K562 (cell line): ENCODE data around the gene VWA1. TPM values are rescaled to one million over a fixed set of nuclear protein-coding genes. Genes with fewer than 3 reads are reported as not detected.
A peak's percentile ranks its signal among the peaks of the same experiment; 100 is the strongest.

ENCODE experiments used
- ATAC-seq: fragments of 200-7000 bp; cut with Tn5 transposase; 3 replicates; pipeline ENCODE4 v1.9.1; 2020; ENCODE audit warnings: moderate library complexity
- BruUV-seq: library from RNA; stranded (reverse); fragments of 400-500 nt; replicated peaks from 2 replicates; lab custom pipeline; 2021; lab: Mats Ljungman, UMichigan
- CTCF ChIA-PET: fragments of 300-600 bp; formaldehyde crosslinking; extraction: SDS; loops from one replicate; lab custom pipeline; 2021; ENCODE audit warnings: low intra/inter-chr PET ratio; lab: Yijun Ruan, JAX
- POLR2A ChIA-PET: fragments of 300-600, 350-650 bp; sonication (Branson Sonifier 250); formaldehyde crosslinking; extraction: SDS; loops from one replicate; lab custom pipeline; 2021; ENCODE audit warnings: antibody characterized with exemption, inconsistent platforms; lab: Yijun Ruan, JAX
- DNase-seq, 4 experiments: peaks; one replicate each; pipeline versions ENCODE4 v3.0.0 to v3.0.0-alpha.2; 2011 to 2018; ENCODE audit warnings: low spot score in 3 of 4, mixed read lengths in 3 of 4; ENCODE audit errors: extremely low read depth in 1 of 4
- FAIRE-seq: peaks from 2 replicates; lab custom pipeline; 2011; peaks lifted over from hg19 to GRCh38; lab: Jason Lieb, UNC
- H2AFZ ChIP-seq: 2 replicates; pipeline ENCODE4 v1.6.0; 2011; ENCODE audit warnings: low read depth, low read length, control low read depth, inconsistent platforms
- H3K27ac ChIP-seq: fragments of 200-600 bp; 3 replicates; pipeline ENCODE4 v1.8.0; 2011; ENCODE audit warnings: low read depth, mild to moderate bottlenecking, control low read depth, inconsistent platforms, low read length, moderate library complexity, mixed read lengths; ENCODE audit errors: extremely low read depth
- H3K27me3 ChIP-seq, 2 experiments: fragments of 300-600 bp in 1 of 2; 2 replicates in 1 of 2; 3 replicates in 1 of 2; pipeline versions ENCODE4 v1.6.0 to v1.8.0; 2011; ENCODE audit warnings: inconsistent platforms in 2 of 2, low read length in 2 of 2, mild to moderate bottlenecking in 1 of 2, mixed read lengths in 1 of 2, moderate library complexity in 1 of 2; ENCODE audit not compliant: control insufficient read depth in 2 of 2, insufficient read depth in 2 of 2
- H3K36me3 ChIP-seq: fragments of 300-600 bp; 3 replicates; pipeline ENCODE4 v1.8.0; 2011; ENCODE audit warnings: mild to moderate bottlenecking, low read length, inconsistent platforms; ENCODE audit not compliant: control insufficient read depth, insufficient read depth
- H3K4me1 ChIP-seq, 2 experiments: fragments of 200-600 bp in 1 of 2; replicated peaks in 1 of 2; 2 replicates in 1 of 2; 3 replicates in 1 of 2; pipeline versions ENCODE4 v1.5.1 to v1.8.0; 2011; ENCODE audit warnings: inconsistent platforms in 2 of 2, low read length in 2 of 2, mild to moderate bottlenecking in 1 of 2, mixed read lengths in 1 of 2, moderate library complexity in 1 of 2; ENCODE audit not compliant: control insufficient read depth in 2 of 2, insufficient read depth in 2 of 2
- H3K4me2 ChIP-seq: 2 replicates; pipeline ENCODE4 v1.6.1; 2011; ENCODE audit warnings: low read length, control low read depth, inconsistent platforms, mixed read lengths; ENCODE audit not compliant: insufficient read depth
- H3K4me3 ChIP-seq: fragments of 200-600 bp; sonication (generic), shearing (Covaris generic); 2 replicates; pipeline ENCODE4 v1.5.1; 2016; ENCODE audit warnings: control low read depth, inconsistent platforms
- H3K79me2 ChIP-seq: fragments of 200-600 bp; 3 replicates; pipeline ENCODE4 v1.8.0; 2011; ENCODE audit warnings: low read length, inconsistent platforms; ENCODE audit not compliant: control insufficient read depth, insufficient read depth
- H3K9ac ChIP-seq, 2 experiments: 2 replicates each; pipeline versions ENCODE4 v1.6.0 to v1.6.1; 2011; ENCODE audit warnings: low read depth in 2 of 2, low read length in 2 of 2, control low read depth in 1 of 2, inconsistent platforms in 1 of 2, mild to moderate bottlenecking in 1 of 2, mixed read lengths in 1 of 2; ENCODE audit not compliant: insufficient read depth in 1 of 2
- H3K9me1 ChIP-seq: one replicate; pipeline ENCODE4 v1.6.0; 2011; ENCODE audit warnings: inconsistent platforms, mild to moderate bottlenecking, low read length, moderate library complexity; ENCODE audit not compliant: control insufficient read depth, insufficient read depth
- H3K9me3 ChIP-seq: replicated peaks from 2 replicates; pipeline ENCODE4 v1.5.1; 2011; ENCODE audit warnings: low read depth, low read length, inconsistent platforms; ENCODE audit not compliant: control insufficient read depth, insufficient read depth
- H4K20me1 ChIP-seq: replicated peaks from 2 replicates; pipeline ENCODE4 v1.6.1; 2011; ENCODE audit warnings: low read length, inconsistent platforms, mixed read lengths; ENCODE audit not compliant: control insufficient read depth, insufficient read depth
- AFF4 ChIP-seq: sonication (generic); formaldehyde crosslinking; IDR thresholded peaks from 2 replicates; pipeline ENCODE4 v1.8.0; 2023; ENCODE audit warnings: mild to moderate bottlenecking, missing genetic modification reagents
- CBX3 ChIP-seq, 2 experiments: IDR thresholded peaks; 1 replicate in 1 of 2; 2 replicates in 1 of 2; pipeline ENCODE4 v1.6.1; 2012; ENCODE audit warnings: inconsistent platforms in 2 of 2, low read length in 2 of 2, borderline replicate concordance in 1 of 2, control low read depth in 1 of 2
- CHD2 ChIP-seq: IDR thresholded peaks from 2 replicates; pipeline ENCODE4 v1.6.1; 2011; ENCODE audit warnings: low read depth, low read length
- CTBP1 ChIP-seq: fragments of 450-650 bp; IDR thresholded peaks from 2 replicates; pipeline ENCODE4 v1.6.1; 2016; ENCODE audit warnings: borderline replicate concordance
- CTCFL ChIP-seq: IDR thresholded peaks from 2 replicates; pipeline ENCODE4 v1.6.1; 2011; ENCODE audit warnings: borderline replicate concordance, low read depth, mild to moderate bottlenecking, moderate library complexity, low read length; ENCODE audit not compliant: insufficient read depth, poor library complexity, severe bottlenecking
- HDAC1 ChIP-seq, 2 experiments: fragments of 450-650 bp; IDR thresholded peaks; 2 replicates each; pipeline ENCODE4 v1.6.1; 2016 to 2017; ENCODE audit warnings: inconsistent platforms in 1 of 2, mild to moderate bottlenecking in 1 of 2, moderate library complexity in 1 of 2
- HMG20A ChIP-seq: fragments of 450-650 bp; formaldehyde crosslinking; conservative IDR thresholded peaks from 2 replicates; pipeline ENCODE4 v1.4.0; 2020; ENCODE audit warnings: mild to moderate bottlenecking, mixed read lengths
- MAFG ChIP-seq: fragments of 450-650 bp; conservative IDR thresholded peaks from 2 replicates; pipeline ENCODE4 v1.6.1; 2016; ENCODE audit warnings: missing genetic modification characterization, missing compliant biosample characterization
- MEF2A ChIP-seq: IDR thresholded peaks from 2 replicates; pipeline ENCODE4 v1.6.1; 2011; ENCODE audit warnings: low read depth, mild to moderate bottlenecking, low read length, moderate library complexity; ENCODE audit not compliant: control insufficient read depth
- NEUROD1 ChIP-seq: fragments of 150-350 bp; IDR thresholded peaks from 2 replicates; pipeline ENCODE4 v1.6.1; 2014; ENCODE audit warnings: borderline replicate concordance, low read length, low read depth; ENCODE audit not compliant: partially characterized antibody
- PHF21A ChIP-seq: fragments of 450-650 bp; IDR thresholded peaks from 2 replicates; pipeline ENCODE4 v1.6.1; 2017; ENCODE audit warnings: low read depth, borderline replicate concordance
- SREBF2 ChIP-seq: sonication (generic); formaldehyde crosslinking; IDR thresholded peaks from 2 replicates; pipeline ENCODE4 v1.4.0; 2020; ENCODE audit warnings: mild to moderate bottlenecking, missing genetic modification reagents
- U2AF1 ChIP-seq: fragments of 200-400 bp; formaldehyde crosslinking; optimal IDR thresholded peaks from 2 replicates; pipeline ENCODE3; 2017; ENCODE audit warnings: mild to moderate bottlenecking, low read depth, low read length, moderate library complexity
- ZBTB7A ChIP-seq: IDR thresholded peaks from 2 replicates; pipeline ENCODE4 v1.6.1; 2011; ENCODE audit warnings: low read depth, mild to moderate bottlenecking, low read length, moderate library complexity, borderline replicate concordance; ENCODE audit not compliant: control insufficient read depth
- ZNF354B ChIP-seq: fragments of 250-450 bp; sonication (Bioruptor Pico); IDR thresholded peaks from 2 replicates; pipeline ENCODE4 v1.4.0; 2020
- ZNF696 ChIP-seq: fragments of 250-450 bp; sonication (Bioruptor Pico); conservative IDR thresholded peaks from 2 replicates; pipeline ENCODE4 v1.4.0; 2020; ENCODE audit warnings: mild to moderate bottlenecking, moderate library complexity
- WGBS: fragments of 100-300 bp; shearing (Covaris generic); methylation state at CpG from one replicate; pipeline ENCODE4 v1.1.6; 2016; ENCODE audit warnings: low coverage, mixed read lengths; ENCODE audit not compliant: insufficient coverage; ENCODE audit errors: missing lambda C conversion rate; 5-methylcytosine and 5-hydroxymethylcytosine counted together
- in situ Hi-C: fragments of 300-500 bp; cut with MboI; formaldehyde crosslinking; loops from 4 replicates; pipeline ENCODE4 v1.15.0; 2018; ENCODE audit warnings: inconsistent platforms, mixed read lengths
- intact Hi-C: fragments of 100-400 bp; cut with micrococcal nuclease; formaldehyde crosslinking; loops from 2 replicates; pipeline ENCODE4 v1.14.2; 2022
- polyA plus RNA-seq, 8 experiments: library from polyadenylated mRNA; depleted of rRNA in 4 of 8; stranded (reverse) in 5 of 8; unstranded in 3 of 8; fragments of >200 nt; fragmentation: Nextera tagmentation in 2 of 8; fragmentation: Illumina TruSeq in 1 of 8; extraction: Ambion mirVana in 2 of 8; extraction: Trizol in 1 of 8; gene quantifications; 2 replicates each; pipeline versions ENCODE4 v1.2.1 to v1.2.3, GENCODE V29; 2011 to 2014; ENCODE audit warnings: inconsistent platforms in 1 of 8, missing spikeins in 1 of 8
- total RNA-seq, 7 experiments: library from RNA; depleted of rRNA in 6 of 7; stranded (reverse); fragments of >200 nt in 6 of 7; fragmentation: Illumina TruSeq in 2 of 7; extraction: Trizol in 2 of 7; gene quantifications; 2 replicates each; pipeline versions ENCODE4 v1.2.1 to v1.2.3, GENCODE V29; 2011 to 2021; ENCODE audit warnings: low replicate concordance in 1 of 7

Gene VWA1
- total and polyA plus RNA-seq, 9 of the 15 experiments (the other 6 are each of a cell fraction or from before 2014, with no cell fraction given): 0.01 to 6.4 (median 0.85) TPM

- no peak; the same call in 2 of the 3 replicates for ATAC-seq
- Histone ChIP-seq H3K4me2 (peak overlapping the region; percentile 45; the same call in 1 of the 2 replicates), H3K27ac (no peak overlapping the region), H3K9me1 (no peaks in the 10 kb centered on the region), H3K4me1 (peaks cover 17 to 61% of the 10 kb centered on the region in 2 experiments), H3K27me3 (no peaks in the 10 kb centered on the region), H3K79me2 (no peaks in the 10 kb centered on the region), H3K4me3 (peak overlapping the region; percentile 51), H2AFZ (0 out of 2 replicates have a peak overlapping the region, but pooled peaks have one; percentile 4), H3K9ac (peak overlapping the region in 1 of 2 experiments; percentile 75; a peak in 2 of 4 replicates), H3K36me3 (no peaks in the 10 kb centered on the region), H3K9me3 (no peaks in the 10 kb centered on the region), H4K20me1 (no peaks in the 10 kb centered on the region)
- intact Hi-C loops: no loop called here
- 0% methylated on average over 11 of the region's 66 CpGs for WGBS
- FAIRE-seq: no peak
- peak; percentile 48 to 80 (median 74) for DNase-seq
- in situ Hi-C loops: no loop called here
- ChIA-PET CTCF (no interaction called here), POLR2A (interaction anchor here (0.6 kb wide), 1 partner anchor 19 kb away, joined by 3 read pairs; no protein-coding TSS in a partner anchor)
- no TSS peak for BruUV-seq
- TF ChIP-seq AFF4 (CRISPR knock-in tag): no peak
- no peak for TF ChIP-seq CTCFL
- no peak for TF ChIP-seq U2AF1
- no peak for TF ChIP-seq ZNF354B (CRISPR knock-in tag)
- peak; percentile 35; the same call in 1 of the 2 replicates for TF ChIP-seq CHD2
- TF ChIP-seq ZNF696 (CRISPR knock-in tag): no peak
- no peak for TF ChIP-seq MAFG (tag)
- peak; percentile 86 for TF ChIP-seq ZBTB7A
- no peak for TF ChIP-seq NEUROD1
- no peak for TF ChIP-seq CBX3 (IDR thresholded peaks at IDR 0.05; ENCODE audit: borderline replicate concordance in 1 of 2, low read length in 2 of 2)
- no peak for TF ChIP-seq HMG20A (CRISPR knock-in tag)
- no peak for TF ChIP-seq CTBP1
- TF ChIP-seq MEF2A: no peak
- TF ChIP-seq HDAC1 (IDR thresholded peaks at IDR 0.05): peak in 1 of 2 experiments; percentile 57; a peak in 1 of 4 replicates
- TF ChIP-seq PHF21A: 0 out of 2 replicates have a peak, but pooled peaks have one; percentile 21
- no peak for TF ChIP-seq SREBF2
These were observed 8.2 kb upstream of the VWA1 start for GRCh38 chr1:1427106-1427819.
